BLaER1 (cell line): ENCODE measurements around the gene DOCK2.
A peak's percentile ranks its signal among the peaks of the same experiment; 100 is the strongest.
"Not testable (repeated sequence)": the region's sequence is repeated elsewhere in the genome, so short reads cannot be mapped to it uniquely, and the experiment has no call there.

Experiments used
- H3K27ac ChIP-seq: shearing (Covaris generic); formaldehyde crosslinking; 2 replicates; pipeline ENCODE4 v1.8.1; 2022
- H3K27me3 ChIP-seq: shearing (Covaris generic); formaldehyde crosslinking; 2 replicates; pipeline ENCODE4 v1.8.1; 2022
- H3K36me3 ChIP-seq: shearing (Covaris generic); formaldehyde crosslinking; 2 replicates; pipeline ENCODE4 v1.8.1; 2022
- H3K4me1 ChIP-seq: shearing (Covaris generic); formaldehyde crosslinking; 2 replicates; pipeline ENCODE4 v1.8.1; 2022
- H3K4me2 ChIP-seq: shearing (Covaris generic); formaldehyde crosslinking; 2 replicates; pipeline ENCODE4 v1.8.1; 2022
- H3K4me3 ChIP-seq: shearing (Covaris generic); formaldehyde crosslinking; 2 replicates; pipeline ENCODE4 v1.8.1; 2022
- H3K9ac ChIP-seq: shearing (Covaris generic); formaldehyde crosslinking; 2 replicates; pipeline ENCODE4 v1.8.1; 2022
- H3K9me3 ChIP-seq: shearing (Covaris generic); formaldehyde crosslinking; 2 replicates; pipeline ENCODE4 v1.8.1; 2022
- H4K20me1 ChIP-seq: shearing (Covaris generic); formaldehyde crosslinking; 2 replicates; pipeline ENCODE4 v1.8.1; 2022
- Cebpa-rat ChIP-seq: shearing (Covaris generic); IDR thresholded peaks from 2 replicates; pipeline ENCODE4 v1.8.1; 2022

Gene DOCK2

GRCh38 chr5:170087168-170087817 lies 450.2 kb downstream of the DOCK2 start:
- H3K4me2 ChIP-seq: no peak overlapping the region
- H3K36me3 ChIP-seq: peaks cover 40% of the 10 kb centered on the region

GRCh38 chr5:170092455-170093101 lies 455.5 kb downstream of the DOCK2 start:
- Histone ChIP-seq H3K36me3 (no peaks in the 10 kb centered on the region), H3K4me2 (no peak overlapping the region), H4K20me1 (no peaks in the 10 kb centered on the region), H3K4me3 (no peak overlapping the region), H3K9me3 (no peaks in the 10 kb centered on the region), H3K9ac (no peak overlapping the region), H3K27me3 (no peaks in the 10 kb centered on the region), H3K27ac (no peak overlapping the region), H3K4me1 (peaks cover under 1% of the 10 kb centered on the region; the same call in 1 of the 2 replicates)
- no peak for TF ChIP-seq Cebpa-rat

More at GRCh38 chr5:170087168-170087817, 450.2 kb downstream of the DOCK2 start:
- no peak for TF ChIP-seq Cebpa-rat
- Histone ChIP-seq H3K4me3 (no peak overlapping the region), H3K27me3 (no peaks in the 10 kb centered on the region), H3K4me1 (no peaks in the 10 kb centered on the region), H3K9ac (no peak overlapping the region), H3K9me3 (no peaks in the 10 kb centered on the region), H3K27ac (no peak overlapping the region), H4K20me1 (no peaks in the 10 kb centered on the region)

GRCh38 chr5:170094329-170094728 lies 457.3 kb downstream of the DOCK2 start:
- not testable (repeated sequence) for H4K20me1 ChIP-seq, H3K27ac ChIP-seq, H3K9me3 ChIP-seq, H3K4me3 ChIP-seq, H3K4me1 ChIP-seq, H3K9ac ChIP-seq, H3K4me2 ChIP-seq, H3K27me3 ChIP-seq, H3K36me3 ChIP-seq

DNA sequence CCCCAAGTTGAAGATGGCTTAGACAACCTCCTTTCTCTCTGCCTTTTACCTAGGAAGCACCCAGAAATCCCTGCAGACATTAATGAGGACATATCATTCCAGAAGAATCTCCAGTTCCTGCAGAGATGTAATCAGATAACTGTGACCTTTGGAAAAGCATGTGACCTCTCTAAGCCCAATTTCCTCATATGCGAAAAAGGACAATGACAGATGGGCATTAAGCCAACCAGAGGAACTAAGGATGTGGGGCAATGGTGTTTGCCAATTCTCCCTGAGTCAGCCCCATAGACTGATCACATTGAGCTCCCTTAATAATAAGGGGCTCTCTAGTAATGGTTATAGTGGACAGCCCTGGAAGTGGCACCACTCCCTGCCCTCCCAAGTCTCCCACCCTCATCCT lies 458.6 kb downstream of the DOCK2 start:
- Histone ChIP-seq H3K27ac (no peak overlapping the region), H3K36me3 (no peaks in the 10 kb centered on the region), H3K9ac (no peak overlapping the region), H3K4me3 (no peak overlapping the region), H3K4me1 (peaks cover 8% of the 10 kb centered on the region), H3K9me3 (no peaks in the 10 kb centered on the region), H4K20me1 (no peaks in the 10 kb centered on the region), H3K4me2 (no peak overlapping the region), H3K27me3 (no peaks in the 10 kb centered on the region)
- TF ChIP-seq Cebpa-rat: no peak

DNA sequence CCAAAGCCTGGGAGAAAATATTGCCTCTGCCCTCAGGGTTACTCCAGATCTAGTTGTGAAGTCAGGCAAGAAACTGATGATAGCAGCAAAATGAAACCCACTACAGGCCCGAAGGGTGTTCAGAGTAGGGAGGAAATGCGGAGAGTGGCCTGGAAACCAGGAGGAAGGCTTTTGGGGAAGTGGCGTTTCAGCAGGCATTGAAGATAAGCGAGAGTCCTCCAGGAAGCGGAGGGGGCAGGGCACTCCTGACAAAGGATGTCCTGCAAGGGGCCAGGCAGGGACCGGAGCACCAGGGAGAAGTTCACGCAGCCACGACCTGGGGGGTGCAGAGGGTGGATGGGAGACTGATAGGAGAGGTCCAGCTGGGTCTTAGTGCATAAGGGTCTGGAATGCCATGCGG lies 460.9 kb downstream of the DOCK2 start:
- no peak overlapping the region for H3K9ac ChIP-seq
- TF ChIP-seq Cebpa-rat: no peak
- no peaks in the 10 kb centered on the region for H3K36me3 ChIP-seq
- H3K27me3 ChIP-seq: no peaks in the 10 kb centered on the region
- no peaks in the 10 kb centered on the region for H3K9me3 ChIP-seq
- no peak overlapping the region for H3K27ac ChIP-seq
- H4K20me1 ChIP-seq: no peaks in the 10 kb centered on the region
- H3K4me3 ChIP-seq: no peak overlapping the region
- 0 out of 2 replicates have a peak overlapping the region, but pooled peaks have one; percentile 7 for H3K4me2 ChIP-seq
- peaks cover 8% of the 10 kb centered on the region for H3K4me1 ChIP-seq

DNA sequence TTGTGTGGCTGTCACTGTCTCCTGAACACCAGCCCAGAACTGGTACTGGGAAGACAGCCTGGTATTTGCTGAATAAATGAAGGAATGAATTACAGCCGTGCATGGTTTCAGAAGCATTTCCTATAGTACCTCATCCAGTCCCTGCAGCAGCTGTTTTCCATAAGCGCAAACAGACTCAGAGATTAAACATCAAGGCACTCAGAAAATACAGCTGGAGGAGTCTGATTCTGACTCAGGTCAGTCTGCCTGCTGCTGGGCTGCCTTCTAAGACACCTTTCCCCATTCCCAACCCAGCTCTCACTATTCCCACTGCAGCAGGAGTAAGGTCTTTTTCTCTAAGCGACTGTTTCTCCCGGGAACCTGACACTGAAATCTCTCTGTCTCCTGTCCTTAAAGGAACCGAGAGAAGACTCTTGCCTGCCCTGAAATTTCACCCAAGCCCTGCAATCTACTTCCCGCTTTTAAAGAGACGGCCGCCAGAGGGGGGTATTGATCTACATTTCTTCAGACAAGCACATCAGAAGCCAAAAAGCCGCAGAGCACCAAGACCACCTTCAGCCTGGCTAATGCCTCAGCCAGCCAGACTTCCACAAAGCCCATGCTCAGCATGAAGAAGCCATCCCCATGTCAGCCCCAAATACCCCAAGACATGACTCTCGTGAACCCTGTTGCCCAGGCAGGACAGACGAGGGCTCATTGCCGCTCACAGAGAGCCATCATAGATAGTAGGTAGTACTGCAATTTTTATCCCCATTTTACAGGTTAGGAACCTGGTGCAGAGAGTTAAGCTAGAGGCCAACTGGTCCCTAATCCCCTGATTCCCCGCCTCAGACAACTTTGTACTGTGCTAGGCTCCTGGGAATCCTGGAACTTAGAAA lies 463.2 kb downstream of the DOCK2 start:
- Histone ChIP-seq H3K27ac (no peak overlapping the region), H3K9me3 (no peaks in the 10 kb centered on the region), H3K9ac (no peak overlapping the region), H3K4me3 (no peak overlapping the region), H3K4me1 (peaks cover 8% of the 10 kb centered on the region), H3K36me3 (no peaks in the 10 kb centered on the region), H3K4me2 (no peak overlapping the region), H4K20me1 (no peaks in the 10 kb centered on the region), H3K27me3 (no peaks in the 10 kb centered on the region)
- no peak for TF ChIP-seq Cebpa-rat

DNA sequence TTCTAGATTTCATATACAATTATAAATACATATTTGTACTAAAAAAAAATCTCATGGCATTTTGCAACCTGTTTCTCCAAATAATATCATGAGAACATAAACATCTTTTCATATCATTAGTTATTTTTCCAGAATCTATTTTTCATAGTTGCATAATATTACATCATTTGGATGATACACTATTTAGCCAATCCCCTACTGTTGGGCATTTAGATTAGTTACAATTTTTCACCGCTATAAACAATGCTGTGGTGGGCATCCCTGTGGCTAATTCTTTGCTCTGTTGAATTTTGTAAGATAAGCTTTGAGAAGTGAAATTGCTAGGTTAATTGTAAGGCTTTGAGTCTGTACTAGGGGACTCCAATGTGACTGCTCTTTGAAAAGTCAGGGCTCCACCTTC lies 466.4 kb downstream of the DOCK2 start:
- no peak overlapping the region for H3K4me3 ChIP-seq
- no peaks in the 10 kb centered on the region for H4K20me1 ChIP-seq
- H3K9me3 ChIP-seq: no peaks in the 10 kb centered on the region
- H3K4me1 ChIP-seq: peaks cover 9% of the 10 kb centered on the region
- TF ChIP-seq Cebpa-rat: no peak
- H3K27ac ChIP-seq: no peak overlapping the region
- H3K27me3 ChIP-seq: no peaks in the 10 kb centered on the region
- no peak overlapping the region for H3K9ac ChIP-seq
- no peak overlapping the region for H3K4me2 ChIP-seq
- H3K36me3 ChIP-seq: no peaks in the 10 kb centered on the region

DNA sequence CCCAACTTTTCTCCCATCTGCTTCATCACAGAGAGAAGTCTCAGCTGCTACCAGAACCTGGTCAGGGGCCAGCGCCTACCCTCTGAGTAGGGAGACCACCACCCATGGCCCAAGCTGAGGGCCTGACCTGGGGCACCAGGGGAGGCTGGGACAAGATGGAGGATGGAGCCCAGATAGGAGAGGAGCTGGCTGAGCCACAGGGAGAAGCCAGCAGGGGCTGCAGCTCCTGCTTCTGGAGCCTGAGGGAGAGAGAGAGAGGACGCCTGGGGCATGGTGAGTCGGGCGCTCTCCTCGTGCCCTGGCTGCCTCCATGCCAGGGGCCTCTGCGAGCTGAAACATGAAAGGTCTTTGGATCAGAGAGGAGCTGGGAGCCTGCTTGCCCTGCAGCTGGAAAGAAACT lies 467.2 kb downstream of the DOCK2 start:
- H3K36me3 ChIP-seq: no peaks in the 10 kb centered on the region
- no peak overlapping the region for H3K27ac ChIP-seq
- no peaks in the 10 kb centered on the region for H3K9me3 ChIP-seq
- peaks cover 14% of the 10 kb centered on the region for H3K4me1 ChIP-seq
- H3K4me2 ChIP-seq: no peak overlapping the region
- no peak overlapping the region for H3K9ac ChIP-seq
- no peaks in the 10 kb centered on the region for H4K20me1 ChIP-seq
- H3K4me3 ChIP-seq: no peak overlapping the region
- no peaks in the 10 kb centered on the region for H3K27me3 ChIP-seq
- no peak for TF ChIP-seq Cebpa-rat

GRCh38 chr5:170104710-170105109 lies 467.6 kb downstream of the DOCK2 start:
- Histone ChIP-seq H3K9ac (no peak overlapping the region), H3K4me1 (peaks cover 18% of the 10 kb centered on the region), H3K4me3 (no peak overlapping the region), H3K9me3 (no peaks in the 10 kb centered on the region), H3K36me3 (no peaks in the 10 kb centered on the region), H3K27ac (no peak overlapping the region), H3K4me2 (no peak overlapping the region), H4K20me1 (no peaks in the 10 kb centered on the region), H3K27me3 (no peaks in the 10 kb centered on the region)
- TF ChIP-seq Cebpa-rat: no peak
